Thyroid gland (tissue), 4 donors: ENCODE data around the gene PSMG3.

Source experiments
- POLR2A ChIP-seq, 2 donors: fragments of 450-650 bp; IDR thresholded peaks; one replicate each; pipeline ENCODE4 v1.6.1; 2017; ENCODE audit warnings: antibody characterized with exemption in 2 of 2, mild to moderate bottlenecking in 2 of 2, moderate library complexity in 1 of 2
- TF ChIP-seq, protein P1 (sequence below), 6 experiments: fragments of 200-600 bp in 3 of 6; fragments of 450-650 bp in 3 of 6; sonication (generic) in 3 of 6; IDR thresholded peaks; one replicate each; pipeline ENCODE4 v1.5.1; 2016 to 2019; ENCODE audit warnings: antibody characterized with exemption in 6 of 6, mild to moderate bottlenecking in 2 of 6, inconsistent platforms in 1 of 6, moderate library complexity in 1 of 6

DNA sequence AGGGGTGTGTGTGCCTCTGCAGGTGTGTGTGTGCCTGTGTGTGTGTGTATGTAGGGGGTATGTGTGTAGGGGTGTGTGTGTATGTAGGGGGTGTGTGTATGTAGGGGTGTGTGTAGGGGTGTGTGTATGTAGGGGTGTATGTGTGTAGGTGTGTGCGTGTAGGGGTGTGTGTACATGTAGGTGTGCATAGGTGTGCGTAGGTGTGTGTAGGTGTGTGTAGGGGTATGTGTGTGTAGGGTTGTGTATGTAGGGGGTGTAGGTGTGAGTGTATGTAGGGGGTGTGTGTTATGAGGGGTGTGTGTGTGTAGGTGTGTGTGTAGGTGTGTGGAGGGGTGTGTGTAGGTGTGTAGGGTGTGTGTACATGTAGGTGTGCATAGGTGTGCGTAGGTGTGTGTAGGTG is 48.6 kb upstream of the PSMG3 start:
- no peak for TF ChIP-seq POLR2A (IDR thresholded peaks at IDR 0.05)
- TF ChIP-seq, protein P1, sequence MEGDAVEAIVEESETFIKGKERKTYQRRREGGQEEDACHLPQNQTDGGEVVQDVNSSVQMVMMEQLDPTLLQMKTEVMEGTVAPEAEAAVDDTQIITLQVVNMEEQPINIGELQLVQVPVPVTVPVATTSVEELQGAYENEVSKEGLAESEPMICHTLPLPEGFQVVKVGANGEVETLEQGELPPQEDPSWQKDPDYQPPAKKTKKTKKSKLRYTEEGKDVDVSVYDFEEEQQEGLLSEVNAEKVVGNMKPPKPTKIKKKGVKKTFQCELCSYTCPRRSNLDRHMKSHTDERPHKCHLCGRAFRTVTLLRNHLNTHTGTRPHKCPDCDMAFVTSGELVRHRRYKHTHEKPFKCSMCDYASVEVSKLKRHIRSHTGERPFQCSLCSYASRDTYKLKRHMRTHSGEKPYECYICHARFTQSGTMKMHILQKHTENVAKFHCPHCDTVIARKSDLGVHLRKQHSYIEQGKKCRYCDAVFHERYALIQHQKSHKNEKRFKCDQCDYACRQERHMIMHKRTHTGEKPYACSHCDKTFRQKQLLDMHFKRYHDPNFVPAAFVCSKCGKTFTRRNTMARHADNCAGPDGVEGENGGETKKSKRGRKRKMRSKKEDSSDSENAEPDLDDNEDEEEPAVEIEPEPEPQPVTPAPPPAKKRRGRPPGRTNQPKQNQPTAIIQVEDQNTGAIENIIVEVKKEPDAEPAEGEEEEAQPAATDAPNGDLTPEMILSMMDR (IDR thresholded peaks at IDR 0.05): no peak
